ENCODE data around the gene SKP1. TPM values are rescaled to one million over a fixed set of nuclear protein-coding genes. Genes with fewer than 3 reads are reported as not detected.

SKP1 gene
- total RNA-seq, 1 experiment from 2014 or later = 245 TPM

DNA sequence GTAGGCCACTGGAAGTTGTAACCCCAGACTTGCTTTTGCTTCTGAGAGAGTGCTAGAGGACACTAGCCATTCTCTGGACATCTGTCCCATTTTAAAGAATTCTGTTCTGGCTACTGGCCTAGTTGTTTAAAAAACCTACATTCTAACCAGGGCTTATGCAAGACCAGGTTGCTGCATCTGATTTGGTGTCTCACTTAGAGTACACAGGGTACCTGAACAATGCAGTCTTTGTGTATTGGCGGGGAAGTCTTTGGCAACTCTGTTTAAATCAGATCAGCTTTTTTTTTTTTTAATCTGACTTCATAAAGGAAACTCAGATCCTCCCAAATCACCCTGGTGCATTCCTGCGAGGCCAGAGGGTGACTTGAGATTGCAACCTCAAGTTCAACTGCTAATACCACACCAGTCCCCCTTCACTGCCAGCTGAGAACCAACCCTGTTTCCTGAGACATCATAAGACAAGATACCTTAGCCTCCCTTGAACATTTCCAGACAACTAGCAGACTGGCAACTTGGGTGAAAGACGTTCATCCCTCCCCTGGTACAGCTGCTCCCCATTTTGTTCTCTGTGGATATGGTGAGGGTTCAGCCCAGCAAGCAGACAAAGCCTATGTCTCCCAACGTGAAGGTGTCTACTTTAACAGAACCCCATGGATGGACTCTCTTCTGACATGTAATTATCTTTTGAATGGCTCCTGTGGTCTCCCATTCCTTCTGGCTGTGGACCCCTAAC, 27.0 kb downstream of the SKP1 start (continued):
- TF ChIP-seq, protein P1, sequence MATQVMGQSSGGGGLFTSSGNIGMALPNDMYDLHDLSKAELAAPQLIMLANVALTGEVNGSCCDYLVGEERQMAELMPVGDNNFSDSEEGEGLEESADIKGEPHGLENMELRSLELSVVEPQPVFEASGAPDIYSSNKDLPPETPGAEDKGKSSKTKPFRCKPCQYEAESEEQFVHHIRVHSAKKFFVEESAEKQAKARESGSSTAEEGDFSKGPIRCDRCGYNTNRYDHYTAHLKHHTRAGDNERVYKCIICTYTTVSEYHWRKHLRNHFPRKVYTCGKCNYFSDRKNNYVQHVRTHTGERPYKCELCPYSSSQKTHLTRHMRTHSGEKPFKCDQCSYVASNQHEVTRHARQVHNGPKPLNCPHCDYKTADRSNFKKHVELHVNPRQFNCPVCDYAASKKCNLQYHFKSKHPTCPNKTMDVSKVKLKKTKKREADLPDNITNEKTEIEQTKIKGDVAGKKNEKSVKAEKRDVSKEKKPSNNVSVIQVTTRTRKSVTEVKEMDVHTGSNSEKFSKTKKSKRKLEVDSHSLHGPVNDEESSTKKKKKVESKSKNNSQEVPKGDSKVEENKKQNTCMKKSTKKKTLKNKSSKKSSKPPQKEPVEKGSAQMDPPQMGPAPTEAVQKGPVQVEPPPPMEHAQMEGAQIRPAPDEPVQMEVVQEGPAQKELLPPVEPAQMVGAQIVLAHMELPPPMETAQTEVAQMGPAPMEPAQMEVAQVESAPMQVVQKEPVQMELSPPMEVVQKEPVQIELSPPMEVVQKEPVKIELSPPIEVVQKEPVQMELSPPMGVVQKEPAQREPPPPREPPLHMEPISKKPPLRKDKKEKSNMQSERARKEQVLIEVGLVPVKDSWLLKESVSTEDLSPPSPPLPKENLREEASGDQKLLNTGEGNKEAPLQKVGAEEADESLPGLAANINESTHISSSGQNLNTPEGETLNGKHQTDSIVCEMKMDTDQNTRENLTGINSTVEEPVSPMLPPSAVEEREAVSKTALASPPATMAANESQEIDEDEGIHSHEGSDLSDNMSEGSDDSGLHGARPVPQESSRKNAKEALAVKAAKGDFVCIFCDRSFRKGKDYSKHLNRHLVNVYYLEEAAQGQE (IDR thresholded peaks at IDR 0.05; ENCODE audit: low read depth) = no peak
- TF ChIP-seq ZFX (IDR thresholded peaks at IDR 0.05) = no peak
- TF ChIP-seq ZNF274 (IDR thresholded peaks at IDR 0.05; ENCODE audit: low read depth, low read length) = no peak

DNA sequence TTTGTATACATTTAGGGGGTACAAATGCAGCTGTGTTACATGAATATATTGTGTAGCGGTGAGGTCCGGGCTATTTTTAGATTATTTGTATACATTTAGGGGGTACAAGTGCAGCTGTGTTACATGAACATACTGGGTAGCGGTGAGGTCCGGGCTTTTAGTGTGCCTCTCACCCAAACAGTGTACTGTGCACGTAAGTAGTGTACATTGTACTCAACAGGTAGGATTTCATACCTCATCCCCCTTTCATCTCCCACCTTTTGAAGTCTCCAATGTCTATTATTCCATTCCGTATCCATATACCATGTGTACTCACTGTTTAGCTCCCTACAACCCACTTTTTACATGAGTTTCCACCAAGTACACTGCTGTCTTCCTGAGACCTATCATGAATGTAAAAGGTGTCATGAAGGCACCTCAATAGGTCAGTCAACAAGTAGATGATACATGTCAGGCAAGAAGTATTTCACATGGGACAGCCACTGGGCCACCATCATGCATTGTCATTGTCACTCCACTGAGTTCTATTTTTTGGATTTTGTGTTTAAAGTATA, 27.7 kb downstream of the SKP1 start:
- Histone ChIP-seq H4K20me1 (ENCODE audit: insufficient read depth) (peaks cover 6% of the 10 kb centered on the region), H3K36me3 (ENCODE audit: control insufficient read depth in 1 of 2, insufficient read depth in 2 of 2, low read length in 2 of 2) (peaks cover 21 to 66% of the 10 kb centered on the region in 2 experiments), H3K4me3 (replicated peaks in 1 of 2; ENCODE audit: low read depth in 1 of 2, low read length in 2 of 2) (no peak overlapping the region), H3K4me1 (ENCODE audit: control insufficient read depth in 1 of 2, insufficient read depth in 2 of 2, low read length in 2 of 2) (no peaks in the 10 kb centered on the region), H3K9me2 (ENCODE audit: insufficient read depth) (no peaks in the 10 kb centered on the region), H3K27ac (ENCODE audit: low read depth, low read length) (no peak overlapping the region), H3K4me2 (ENCODE audit: low read length) (no peak overlapping the region), H2AFZ (ENCODE audit: low read depth, low read length, poor library complexity, severe bottlenecking) (no peak overlapping the region), H3K27me3 (ENCODE audit: insufficient read depth, low read length) (no peaks in the 10 kb centered on the region), H3K79me2 (ENCODE audit: insufficient read depth, low read length) (peaks cover 50% of the 10 kb centered on the region), H3K9ac (ENCODE audit: low read length) (no peak overlapping the region), H3K9me3 (ENCODE audit: control insufficient read depth in 1 of 2, insufficient read depth in 1 of 2, low read depth in 1 of 2, low read length in 2 of 2) (no peaks in the 10 kb centered on the region)
- DNase-seq (ENCODE audit: low read depth, low spot score) (no peak), ATAC-seq (no peak)
- ChIA-PET POLR2A (no interaction called here), CTCF (interaction anchor here (0.6 kb wide), 1 partner anchor 110 kb away, joined by 3 read pairs; no protein-coding TSS in a partner anchor), RAD21 (ENCODE audit: low non-redundant PET in 1 of 2, low total read pairs in 2 of 2, uncharacterized antibody in 2 of 2, unreplicated experiment in 2 of 2) (no interaction called here)
- TF ChIP-seq YY1 (IDR thresholded peaks at IDR 0.05; ENCODE audit: extremely low read depth, insufficient replicate concordance, low read depth, low read length) (no peak), CEBPB (IDR thresholded peaks at IDR 0.05; ENCODE audit: low read depth) (no peak), POLR2AphosphoS5 (IDR thresholded peaks at IDR 0.05; ENCODE audit: low read depth, low read length) (no peak)
- TF ChIP-seq, protein P2, sequence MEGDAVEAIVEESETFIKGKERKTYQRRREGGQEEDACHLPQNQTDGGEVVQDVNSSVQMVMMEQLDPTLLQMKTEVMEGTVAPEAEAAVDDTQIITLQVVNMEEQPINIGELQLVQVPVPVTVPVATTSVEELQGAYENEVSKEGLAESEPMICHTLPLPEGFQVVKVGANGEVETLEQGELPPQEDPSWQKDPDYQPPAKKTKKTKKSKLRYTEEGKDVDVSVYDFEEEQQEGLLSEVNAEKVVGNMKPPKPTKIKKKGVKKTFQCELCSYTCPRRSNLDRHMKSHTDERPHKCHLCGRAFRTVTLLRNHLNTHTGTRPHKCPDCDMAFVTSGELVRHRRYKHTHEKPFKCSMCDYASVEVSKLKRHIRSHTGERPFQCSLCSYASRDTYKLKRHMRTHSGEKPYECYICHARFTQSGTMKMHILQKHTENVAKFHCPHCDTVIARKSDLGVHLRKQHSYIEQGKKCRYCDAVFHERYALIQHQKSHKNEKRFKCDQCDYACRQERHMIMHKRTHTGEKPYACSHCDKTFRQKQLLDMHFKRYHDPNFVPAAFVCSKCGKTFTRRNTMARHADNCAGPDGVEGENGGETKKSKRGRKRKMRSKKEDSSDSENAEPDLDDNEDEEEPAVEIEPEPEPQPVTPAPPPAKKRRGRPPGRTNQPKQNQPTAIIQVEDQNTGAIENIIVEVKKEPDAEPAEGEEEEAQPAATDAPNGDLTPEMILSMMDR (IDR thresholded peaks at IDR 0.05 in 2 of 3, conservative IDR thresholded peaks at IDR 0.05 in 1 of 3; ENCODE audit: borderline replicate concordance in 1 of 3, insufficient read depth in 1 of 3, low read depth in 2 of 3, low read length in 2 of 3) = no peak
- no TSS peak for BruUV-seq (replicated peaks)
- intact Hi-C loops (cut with micrococcal nuclease) = no loop called here
